22Rv1 (cell line): ENCODE measurements around the gene VRK2.
"Not testable (repeated sequence)": the region's sequence is repeated elsewhere in the genome, so short reads cannot be mapped to it uniquely, and the experiment has no call there.

Experiments used
- CTCF ChIP-seq: fragments of 450-650 bp; IDR thresholded peaks from 2 replicates; pipeline ENCODE4 v1.5.1; 2017; ENCODE audit warnings: mild to moderate bottlenecking
- ZFX ChIP-seq: fragments of 450-650 bp; IDR thresholded peaks from 2 replicates; pipeline ENCODE4 v1.6.1; 2017; ENCODE audit warnings: antibody characterized with exemption, borderline replicate concordance

DNA sequence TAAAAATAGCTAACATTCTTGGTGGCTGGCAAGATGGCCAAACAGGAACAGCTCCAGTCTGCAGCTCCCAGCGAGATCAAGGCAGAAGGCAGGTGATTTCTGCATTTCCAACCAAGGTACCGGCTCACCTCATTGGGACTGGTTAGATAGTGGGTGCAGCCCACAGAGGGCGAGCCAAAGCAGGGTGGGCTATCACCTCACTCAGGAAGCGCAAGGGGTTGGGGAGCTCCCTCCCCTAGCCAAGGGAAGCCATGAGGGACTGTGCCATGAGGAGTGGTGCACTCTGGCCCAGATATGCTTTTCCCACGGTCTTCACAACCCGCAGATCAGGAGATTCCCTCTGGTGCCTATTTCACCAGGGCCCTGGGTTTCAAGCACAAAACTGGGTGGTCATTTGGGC, 121.5 kb downstream of the VRK2 start:
- not testable (repeated sequence) for TF ChIP-seq CTCF, ZFX
